ENCODE measurements around the gene SGK1.

SGK1 gene

GRCh38 chr6:134138226-134138975, 179.5 kb downstream of the SGK1 start:
- no peak for DNase-seq (ENCODE audit: extremely low read depth in 1 of 2, low read depth in 1 of 2)

- no peak for DNase-seq (ENCODE audit: extremely low read depth in 1 of 2, low read depth in 1 of 2)
These were observed 183.3 kb downstream of the SGK1 start for GRCh38 chr6:134134654-134135053.

GRCh38 chr6:134132494-134133141, 185.3 kb downstream of the SGK1 start:
- DNase-seq (ENCODE audit: extremely low read depth in 1 of 2, low read depth in 1 of 2) = no peak

GRCh38 chr6:134131530-134132139, 186.3 kb downstream of the SGK1 start:
- DNase-seq (ENCODE audit: extremely low read depth in 1 of 2, low read depth in 1 of 2) = no peak

- DNase-seq (ENCODE audit: extremely low read depth in 1 of 2, low read depth in 1 of 2) = no peak
These were observed 189.8 kb downstream of the SGK1 start for GRCh38 chr6:134128146-134128545.

GRCh38 chr6:134123666-134124208, 194.2 kb downstream of the SGK1 start:
- no peak for DNase-seq (ENCODE audit: extremely low read depth in 1 of 2, low read depth in 1 of 2)

- no peak for DNase-seq (ENCODE audit: extremely low read depth in 1 of 2, low read depth in 1 of 2)
These were observed 195.1 kb downstream of the SGK1 start for GRCh38 chr6:134122775-134123174.

GRCh38 chr6:134119486-134119885, 198.4 kb downstream of the SGK1 start:
- no peak for DNase-seq (ENCODE audit: extremely low read depth in 1 of 2, low read depth in 1 of 2)

All from stimulated activated CD8-positive, alpha-beta memory T cell treated with anti-CD3 and anti-CD28 coated beads, Interleukin-7, amount 100 ng/mL, for 48 hours (primary cell).